ENCODE results near the gene STK17B.
"Not testable (repeated sequence)": the region's sequence is repeated elsewhere in the genome, so short reads cannot be mapped to it uniquely, and the experiment has no call there.

STK17B gene

DNA sequence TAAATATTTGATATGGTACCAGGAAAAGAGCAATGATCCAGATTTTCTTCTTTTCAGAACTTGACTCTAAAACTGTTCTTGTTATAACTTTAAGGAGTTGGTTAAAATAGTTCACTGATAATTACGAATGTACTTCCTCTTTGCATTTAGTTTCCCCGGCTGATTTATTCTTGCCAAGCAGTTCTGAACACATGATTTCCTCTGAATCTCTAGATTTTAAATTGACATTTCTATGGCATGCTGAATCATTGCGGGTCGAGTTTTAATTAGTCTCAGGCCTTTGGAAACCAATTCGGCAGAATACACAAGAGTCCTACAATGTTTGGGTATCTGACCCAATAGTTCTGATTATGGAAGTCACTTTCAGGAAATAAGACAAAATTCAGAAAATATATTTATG lies 65.4 kb downstream of the STK17B start:
- no peak for DNase-seq

DNA sequence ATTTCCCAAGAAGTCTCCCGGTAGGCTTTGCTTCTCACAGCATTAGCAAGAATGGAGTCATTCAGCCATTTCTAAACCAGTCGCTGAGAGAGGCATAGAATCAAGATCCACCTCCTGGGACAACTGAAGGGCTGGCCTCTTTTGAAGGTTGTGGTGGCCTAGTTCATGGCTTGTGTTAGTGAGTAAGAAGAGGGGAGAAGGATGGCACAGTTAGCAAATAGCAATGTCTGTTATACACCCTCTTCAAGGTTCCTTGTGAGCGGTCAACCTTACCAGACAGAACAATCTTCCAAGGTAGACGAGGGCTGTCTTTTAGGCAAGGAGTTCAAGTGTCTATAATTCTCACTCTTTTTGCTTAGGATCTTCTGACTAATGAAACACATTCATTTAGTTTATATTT lies 67.3 kb downstream of the STK17B start:
- no peak for DNase-seq

DNA sequence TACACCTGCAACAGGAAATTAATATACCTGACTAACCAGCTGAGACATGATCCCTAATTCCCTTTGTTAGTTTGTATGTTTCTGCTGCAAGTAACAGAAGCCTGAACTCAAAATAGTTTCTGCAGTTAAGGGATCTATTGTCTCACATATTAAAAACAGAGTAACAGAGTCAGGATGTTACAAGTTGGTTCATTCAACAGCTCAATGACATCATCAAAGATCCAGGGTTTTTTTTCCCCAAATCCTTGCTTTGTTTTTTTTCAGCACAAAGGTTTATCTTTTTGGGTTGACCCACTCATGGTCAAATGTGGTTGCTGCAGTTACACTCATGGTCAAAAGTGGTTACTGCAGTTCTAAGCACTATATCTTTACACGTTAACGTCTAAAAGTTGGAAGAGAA lies 67.8 kb downstream of the STK17B start:
- DNase-seq = no peak

DNA sequence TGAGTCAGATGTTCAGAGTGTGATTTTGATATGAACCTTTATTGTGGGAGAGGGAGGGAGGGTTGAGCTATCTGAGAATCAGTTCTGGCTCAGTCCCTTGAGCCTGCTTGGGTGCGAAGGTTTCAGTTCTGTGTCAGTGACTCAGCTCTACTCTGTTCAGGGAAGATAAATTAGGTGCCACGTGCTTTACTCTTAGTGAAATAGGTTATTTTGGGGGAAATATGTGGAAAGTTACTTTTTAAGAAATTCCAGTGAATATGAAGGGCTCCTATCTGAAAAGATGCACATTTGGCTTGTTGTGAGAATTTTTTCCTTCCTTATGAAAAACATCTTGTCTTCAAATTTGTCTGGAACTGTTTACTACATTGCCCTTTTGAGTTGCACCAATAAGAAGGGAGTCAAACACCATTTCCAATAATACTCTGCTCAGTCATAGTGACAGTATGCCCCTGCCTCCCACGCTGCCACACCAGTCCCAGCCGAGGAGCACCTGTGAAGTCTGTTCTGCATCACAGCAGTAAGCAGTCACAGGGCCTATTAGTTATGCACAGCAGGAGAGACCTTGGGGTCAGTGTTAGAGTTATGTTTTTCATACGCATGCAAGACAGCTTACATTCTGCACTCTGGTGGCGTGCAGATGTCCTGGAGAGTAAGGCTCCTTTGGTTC lies 69.9 kb downstream of the STK17B start:
- no peak for DNase-seq

DNA sequence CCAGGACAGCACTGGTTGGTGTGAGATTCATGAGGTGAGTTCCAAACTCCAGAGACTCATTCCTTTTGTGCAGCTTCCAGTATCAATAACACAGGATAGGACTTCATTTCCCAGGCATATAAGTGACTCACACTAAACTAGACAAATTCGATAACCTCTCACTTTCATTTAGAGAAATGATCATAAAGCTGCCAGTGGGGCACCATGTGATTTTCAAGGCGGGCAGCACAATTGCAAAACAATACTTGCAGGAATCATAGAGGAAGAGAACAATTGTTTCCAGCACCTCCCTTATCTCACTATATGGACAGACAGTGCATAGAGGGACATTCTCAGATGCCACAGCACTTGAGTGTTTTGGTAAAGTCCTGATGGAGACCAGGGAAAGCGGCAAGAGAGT lies 71.5 kb downstream of the STK17B start:
- DNase-seq = no peak

DNA sequence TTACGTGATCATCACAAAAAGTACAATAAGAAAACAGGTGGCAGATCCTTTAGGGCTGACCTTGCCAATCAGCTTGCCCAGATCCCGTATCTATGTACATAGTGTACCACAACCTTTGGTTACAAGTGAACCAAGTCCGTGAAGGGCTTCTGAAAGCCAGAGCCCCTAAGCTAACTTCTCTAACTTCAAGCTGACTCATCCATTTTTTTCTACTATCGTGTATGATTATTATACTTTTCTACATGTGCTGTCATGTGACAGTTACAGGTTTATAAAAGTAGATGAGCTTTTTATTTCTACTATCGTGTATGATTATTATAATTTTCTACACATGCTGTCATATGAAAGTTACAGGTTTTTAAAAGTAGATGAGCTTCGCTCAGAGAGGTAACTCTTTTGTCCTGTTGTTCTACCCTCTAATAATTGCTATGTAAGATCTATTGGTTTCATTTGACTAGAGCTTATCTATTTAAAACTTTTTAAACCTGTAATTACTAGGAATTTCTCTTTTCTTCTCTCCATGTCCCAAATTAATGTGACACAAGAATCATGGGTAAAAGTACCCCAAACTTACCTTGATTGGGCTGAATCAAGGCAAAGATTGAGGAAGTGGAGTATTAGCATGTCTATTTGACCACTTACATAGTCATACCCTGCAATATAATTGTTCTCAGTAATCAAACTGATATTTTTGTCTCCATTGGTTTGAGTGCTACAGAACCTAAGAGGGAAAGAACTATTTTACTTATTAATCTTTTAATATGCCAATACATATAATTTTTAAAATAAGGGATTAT lies 73.3 kb downstream of the STK17B start:
- no peak for DNase-seq

DNA sequence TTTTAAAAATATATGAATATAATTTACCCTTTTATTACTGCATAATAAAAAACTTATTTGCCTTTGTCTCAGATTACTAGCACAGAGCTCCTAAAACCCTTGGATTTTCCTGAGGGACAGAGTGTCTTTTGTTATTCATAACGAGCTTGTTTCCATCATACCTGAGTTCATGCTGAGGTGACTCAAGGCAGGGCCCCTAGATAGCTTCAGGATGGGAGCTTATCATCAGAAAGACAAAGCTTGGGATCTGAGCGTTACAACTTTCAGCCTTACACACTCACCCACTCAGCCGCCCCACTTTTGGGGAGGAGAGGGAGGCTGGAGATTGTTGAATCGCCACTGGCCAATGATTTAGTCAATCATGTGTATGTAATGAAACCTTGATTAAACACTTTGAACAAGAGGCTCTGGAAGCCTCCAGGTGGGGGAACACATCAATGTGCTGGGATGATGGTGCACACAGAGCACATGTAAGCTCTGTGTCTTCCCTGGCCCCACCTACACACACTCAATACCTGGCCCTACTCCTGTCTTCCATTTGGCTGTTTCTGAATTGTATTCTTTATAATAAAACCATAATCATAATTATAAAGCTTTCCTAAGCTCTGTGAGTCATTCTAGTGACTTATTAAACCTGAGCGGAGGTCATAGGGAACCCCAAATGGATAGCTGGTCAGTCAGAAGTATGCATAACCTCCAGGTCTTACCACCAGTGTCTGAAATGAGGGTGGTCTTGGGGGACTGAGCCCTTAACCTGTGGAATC lies 74.2 kb downstream of the STK17B start:
- no peak for DNase-seq

DNA sequence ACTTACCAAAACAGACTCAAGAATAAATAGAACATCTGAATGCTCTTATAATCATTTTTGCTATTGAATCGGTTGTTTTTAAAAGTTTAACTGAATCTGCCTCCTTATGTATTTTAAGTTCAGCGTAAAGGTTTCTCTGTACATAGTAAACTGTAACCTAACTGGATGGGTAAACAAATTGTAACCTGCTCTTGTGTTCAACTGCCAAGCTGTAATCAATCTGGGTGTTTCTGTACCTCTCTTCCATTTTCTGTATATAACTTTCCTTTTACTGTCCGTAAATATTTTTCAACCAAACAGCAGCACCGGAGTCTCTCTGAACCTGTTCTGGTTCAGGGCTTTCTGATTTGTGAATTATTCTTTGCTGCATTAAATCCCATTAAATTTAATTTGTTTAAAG lies 75.1 kb downstream of the STK17B start:
- DNase-seq = no peak

DNA sequence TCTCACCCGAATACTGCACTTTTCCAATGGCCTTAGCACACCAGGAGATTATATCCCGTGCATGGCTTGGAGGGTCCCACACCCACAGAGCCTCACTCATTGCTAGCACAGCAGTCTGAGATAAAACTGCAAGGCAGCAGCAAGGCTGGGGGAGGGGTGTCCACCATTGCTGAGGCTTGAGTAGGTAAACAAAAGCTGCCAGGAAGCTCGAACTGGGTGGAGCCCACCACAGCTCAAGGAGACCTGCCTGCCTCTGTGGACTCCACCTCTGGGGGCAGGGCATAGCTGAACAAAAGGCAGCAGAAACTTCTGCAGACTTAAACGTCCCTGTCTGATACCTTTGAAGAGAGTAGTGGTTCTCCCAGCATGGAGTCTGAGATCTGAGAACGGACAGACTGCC lies 81.9 kb downstream of the STK17B start:
- DNase-seq = not testable (repeated sequence)

DNA sequence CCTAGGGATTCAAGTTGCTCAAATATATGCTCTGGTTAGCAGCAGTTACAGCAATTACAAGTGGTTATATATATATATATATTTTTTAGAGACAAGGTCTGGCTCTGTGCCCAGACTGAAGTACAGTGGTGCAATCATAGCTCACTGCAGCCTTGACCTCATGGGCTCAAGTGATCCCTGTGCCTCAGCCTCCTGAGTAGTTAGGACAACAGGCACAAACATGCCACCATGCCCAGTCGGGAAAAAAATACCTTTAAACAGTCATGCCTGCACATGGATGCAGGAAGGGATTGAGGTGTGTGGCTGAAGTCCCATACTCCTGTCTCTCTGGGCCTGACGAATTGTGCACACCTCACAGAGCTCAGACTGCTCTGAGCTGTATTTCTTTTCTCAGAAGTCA lies 83.2 kb downstream of the STK17B start:
- DNase-seq = no peak

DNA sequence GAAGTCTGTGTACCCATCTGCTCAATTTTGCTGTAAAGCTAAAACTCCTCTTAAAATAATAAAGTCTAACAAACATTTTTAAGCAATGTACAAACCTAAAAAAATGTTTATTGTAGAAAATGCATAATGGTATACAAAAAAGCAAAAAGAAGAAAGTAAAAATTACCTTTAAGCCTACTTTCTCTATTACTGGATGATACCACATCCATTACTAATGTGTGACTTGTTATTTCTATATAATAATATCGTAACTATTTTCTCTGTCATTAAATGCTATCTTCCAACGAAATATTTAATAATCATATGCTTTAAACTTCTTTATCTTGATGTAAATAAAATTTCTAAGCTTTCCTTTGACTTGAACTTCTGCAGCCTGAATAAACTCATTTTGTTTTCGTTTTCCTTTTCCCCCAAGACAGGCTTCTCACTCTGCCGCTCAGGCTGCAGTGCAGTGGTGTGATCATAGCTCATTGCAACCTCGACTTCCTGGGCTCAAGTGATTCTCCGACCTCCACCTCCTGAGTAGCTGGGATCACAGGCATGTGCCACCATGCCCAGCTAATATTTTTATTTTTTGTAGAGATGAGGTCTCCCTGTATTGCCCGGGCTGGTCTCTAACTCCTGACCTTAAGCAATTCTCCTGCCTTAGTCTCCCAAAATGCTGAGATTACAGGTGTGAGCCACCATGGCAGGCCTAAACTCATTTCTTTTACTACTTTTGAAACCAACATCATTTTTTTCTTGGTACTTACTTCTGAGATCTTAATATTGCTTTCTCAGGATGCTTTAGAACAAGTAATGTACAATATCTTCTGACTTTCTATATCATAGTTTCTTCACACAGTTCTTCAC lies 84.6 kb downstream of the STK17B start:
- DNase-seq = no peak

DNA sequence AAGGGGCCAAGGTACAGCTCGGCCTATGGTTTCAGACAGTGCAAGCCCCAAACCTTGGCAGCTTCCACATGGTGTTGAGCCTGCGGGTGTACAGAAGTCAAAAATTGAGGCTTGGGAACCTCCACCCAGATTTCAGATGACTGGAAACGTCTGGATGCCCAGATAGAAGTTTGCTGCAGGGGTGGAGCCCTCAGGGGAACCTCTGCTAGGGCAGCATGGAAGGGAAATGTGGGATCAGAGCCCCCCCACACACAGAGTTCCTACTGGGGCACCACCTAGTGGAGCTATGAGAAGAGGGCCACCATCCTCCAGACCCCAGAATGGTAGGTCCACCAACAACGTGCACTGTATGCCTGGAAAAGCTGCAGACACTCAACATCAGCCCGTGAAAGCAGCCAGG lies 87.8 kb downstream of the STK17B start:
- no peak for DNase-seq
